ENCODE measurements around the gene IMPA2.
A peak's percentile ranks its signal among the peaks of the same experiment; 100 is the strongest.
"Not testable (repeated sequence)": the region's sequence is repeated elsewhere in the genome, so short reads cannot be mapped to it uniquely, and the experiment has no call there.

Gene IMPA2

GRCh38 chr18:12031181-12031580 lies 49.9 kb downstream of the IMPA2 start:
- DNase-seq, result no peak

- no peak for DNase-seq
These were observed 50.5 kb downstream of the IMPA2 start for GRCh38 chr18:12031846-12032245.

- DNase-seq, result no peak
These were observed 51.7 kb downstream of the IMPA2 start for GRCh38 chr18:12032786-12033642.

DNA sequence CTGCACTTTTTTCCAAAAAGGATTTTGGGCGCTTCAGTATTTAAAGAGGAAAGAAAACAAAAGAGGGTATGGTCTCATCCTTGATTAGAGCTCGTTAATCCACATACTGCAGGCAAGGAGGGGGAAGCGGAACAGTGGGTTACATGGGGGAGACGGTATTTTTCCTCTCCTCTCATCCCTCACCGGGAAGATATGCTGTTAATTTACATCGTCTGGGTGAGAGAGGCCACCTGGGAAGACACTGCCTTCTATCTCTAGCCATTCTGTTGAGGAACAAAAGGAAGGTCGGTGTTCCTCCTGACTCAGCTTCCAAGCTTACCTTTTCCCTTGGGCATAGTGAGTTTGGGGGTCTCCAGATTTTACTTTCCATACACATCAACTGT lies 52.3 kb downstream of the IMPA2 start:
- no peak for DNase-seq

DNA sequence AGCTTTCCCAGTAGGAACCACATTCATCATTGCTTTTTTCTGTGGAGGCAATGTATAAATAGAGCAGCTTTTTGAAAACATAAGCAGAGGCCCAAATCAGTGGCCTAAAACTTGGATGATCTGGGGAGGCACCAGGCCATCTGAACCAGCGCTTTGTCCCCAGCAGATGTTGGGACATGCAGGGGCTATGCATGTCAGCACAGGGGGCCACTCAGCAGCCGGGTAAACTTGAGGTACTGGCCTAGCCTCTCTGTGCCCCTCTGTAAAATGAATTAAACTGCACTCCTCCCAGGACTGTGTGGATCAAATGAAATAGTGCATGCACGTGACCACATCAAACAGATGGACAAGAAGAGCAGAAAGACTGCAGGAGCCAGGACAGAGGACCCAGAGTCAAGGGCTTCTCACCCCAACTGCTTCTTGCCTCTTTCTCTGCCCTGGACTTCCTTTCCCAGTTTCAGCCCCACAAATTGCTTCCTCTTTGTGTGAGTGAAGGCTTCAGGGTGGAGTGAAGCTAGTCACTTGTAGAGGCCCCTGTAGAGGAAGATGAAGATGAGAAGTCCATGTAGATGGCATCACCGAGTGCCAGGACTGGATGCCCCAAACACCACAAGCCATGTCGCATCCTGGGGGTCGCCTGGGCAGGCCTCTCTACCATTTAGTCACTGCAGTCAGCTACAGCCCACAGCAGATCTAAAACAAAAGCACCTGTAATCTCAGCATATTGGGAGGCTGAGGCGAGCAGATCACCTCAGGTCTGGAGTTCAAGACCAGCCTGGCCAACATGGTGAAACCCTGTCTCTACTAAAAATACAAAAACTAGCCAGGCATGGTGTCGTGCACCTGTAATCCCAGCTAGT lies 53.2 kb downstream of the IMPA2 start:
- DNase-seq, result no peak

DNA sequence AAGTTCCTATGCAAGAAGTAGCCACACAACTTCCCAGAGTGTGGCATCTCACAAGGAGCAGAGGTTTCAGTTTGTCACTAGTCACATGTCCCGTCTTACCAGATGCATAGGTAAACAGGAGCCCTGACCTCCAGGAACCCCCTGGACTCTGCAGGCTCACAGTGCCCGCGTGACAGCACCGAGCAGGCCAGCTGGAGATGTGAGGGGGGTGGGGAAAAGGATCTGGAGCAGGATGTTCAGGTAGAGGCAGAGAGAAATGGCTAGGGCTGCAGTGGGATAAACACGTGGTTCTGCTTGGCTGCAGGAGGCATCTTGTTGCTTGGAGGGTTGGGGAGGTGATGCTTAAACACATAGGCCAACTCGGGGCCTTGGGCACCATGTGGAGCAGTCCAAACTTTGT lies 54.2 kb downstream of the IMPA2 start:
- DNase-seq, result no peak

- no peak for DNase-seq
These were observed 55.0 kb downstream of the IMPA2 start for GRCh38 chr18:12036201-12036751.

GRCh38 chr18:12038082-12038638 lies 56.9 kb downstream of the IMPA2 start:
- no peak for DNase-seq

GRCh38 chr18:12038639-12039539 lies 57.6 kb downstream of the IMPA2 start:
- DNase-seq, result peak; percentile 21

- DNase-seq, result not testable (repeated sequence)
These were observed 58.2 kb downstream of the IMPA2 start for GRCh38 chr18:12039540-12039930.

- DNase-seq, result peak; percentile 63
These were observed 60.3 kb downstream of the IMPA2 start for GRCh38 chr18:12041561-12041960.

- no peak for DNase-seq
These were observed 62.5 kb downstream of the IMPA2 start for GRCh38 chr18:12043811-12044210.

DNA sequence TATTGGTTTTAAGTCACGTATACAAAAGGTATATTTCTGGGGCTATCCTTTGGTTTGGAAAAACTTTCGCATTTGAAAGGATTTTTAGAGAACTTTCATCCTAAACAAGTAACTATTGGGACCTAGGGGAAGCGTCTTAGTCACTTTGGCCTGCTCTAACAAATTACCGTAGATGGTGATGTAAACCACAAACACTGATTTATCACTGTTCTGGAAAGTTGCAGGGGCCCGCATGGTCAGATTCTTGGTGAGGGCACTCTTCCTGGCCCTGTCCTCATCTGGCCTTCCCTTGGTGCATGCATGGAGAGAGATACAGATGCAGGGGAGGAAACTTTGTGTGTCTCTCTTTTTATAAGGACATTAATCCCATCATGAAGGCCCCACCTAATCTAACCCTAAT lies 63.3 kb downstream of the IMPA2 start:
- no peak for DNase-seq

DNA sequence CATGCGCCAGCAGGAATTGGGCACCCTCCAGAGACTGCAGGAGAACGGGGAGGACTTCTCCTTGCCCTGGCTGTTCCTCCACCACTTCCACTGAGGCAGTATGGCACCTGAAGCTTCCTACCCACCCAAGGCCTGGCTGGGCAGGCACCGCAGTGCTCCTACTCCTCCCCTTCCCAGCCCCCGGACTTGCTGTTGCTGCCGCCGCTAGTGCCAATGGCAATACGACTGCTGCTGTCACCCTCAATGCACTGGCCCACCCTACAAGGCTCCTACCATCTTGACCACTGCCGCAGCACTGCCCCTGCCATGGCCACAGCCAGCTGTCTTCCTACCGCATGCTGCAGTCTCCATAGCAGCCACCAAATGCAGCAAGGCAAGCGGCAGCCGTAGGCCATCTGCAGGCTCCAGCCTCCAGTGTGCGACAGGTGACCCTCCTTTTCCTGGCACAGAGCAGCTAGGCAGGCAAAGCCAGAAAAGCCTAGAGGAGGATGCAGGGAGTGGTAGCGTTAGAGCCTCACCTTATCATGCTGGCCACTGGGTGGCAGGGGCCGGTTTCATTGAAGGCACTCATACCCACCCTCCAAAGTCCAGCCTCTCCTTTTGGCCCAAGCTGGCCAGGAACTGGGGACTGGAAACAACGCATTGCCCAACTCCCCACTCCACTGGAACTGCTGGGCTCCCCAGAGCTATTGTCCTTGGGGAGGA lies 64.9 kb downstream of the IMPA2 start:
- no peak for DNase-seq

- DNase-seq, result no peak
These were observed 65.5 kb downstream of the IMPA2 start for GRCh38 chr18:12046751-12047335.

DNA sequence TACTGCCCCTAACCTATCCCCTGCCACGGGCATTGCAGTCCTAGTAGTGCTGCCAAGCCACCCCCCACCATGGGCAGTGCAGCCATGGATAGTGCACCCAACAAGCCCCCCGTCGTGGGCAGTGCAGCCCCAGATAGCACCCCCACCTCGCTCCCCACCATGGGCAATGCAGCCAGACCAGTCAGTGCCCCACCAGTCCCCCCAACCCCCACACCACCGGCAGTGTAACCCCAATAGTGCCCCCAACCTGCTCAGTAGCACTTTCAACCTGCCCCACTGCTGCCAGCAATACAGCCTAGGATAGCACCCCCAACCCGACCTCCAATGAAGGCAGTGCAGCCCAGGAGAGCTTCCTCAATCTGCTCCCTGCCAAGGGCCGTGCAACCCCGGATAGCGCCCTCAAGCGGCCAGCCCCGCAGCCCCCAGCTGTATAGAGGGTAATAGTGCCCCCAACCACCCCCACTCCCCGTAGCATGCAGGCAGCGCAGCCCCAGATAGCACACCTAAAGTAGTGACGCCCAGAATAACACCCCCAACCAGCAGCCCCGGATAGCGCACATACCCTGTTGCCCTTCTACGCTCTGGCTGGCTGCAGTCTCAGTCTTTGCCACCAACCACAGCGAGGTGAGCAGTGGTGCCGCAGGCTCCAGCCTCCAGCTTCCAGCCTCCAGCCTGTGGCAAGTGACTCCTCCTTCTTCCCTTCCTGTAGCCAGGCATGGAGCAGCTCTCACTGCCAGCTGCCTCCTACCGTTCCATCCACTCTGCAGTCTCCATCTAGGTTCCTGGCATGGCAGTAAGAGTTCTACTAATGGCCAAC lies 66.9 kb downstream of the IMPA2 start:
- DNase-seq, result no peak

- no peak for DNase-seq
These were observed 67.5 kb downstream of the IMPA2 start for GRCh38 chr18:12048827-12049175.

DNA sequence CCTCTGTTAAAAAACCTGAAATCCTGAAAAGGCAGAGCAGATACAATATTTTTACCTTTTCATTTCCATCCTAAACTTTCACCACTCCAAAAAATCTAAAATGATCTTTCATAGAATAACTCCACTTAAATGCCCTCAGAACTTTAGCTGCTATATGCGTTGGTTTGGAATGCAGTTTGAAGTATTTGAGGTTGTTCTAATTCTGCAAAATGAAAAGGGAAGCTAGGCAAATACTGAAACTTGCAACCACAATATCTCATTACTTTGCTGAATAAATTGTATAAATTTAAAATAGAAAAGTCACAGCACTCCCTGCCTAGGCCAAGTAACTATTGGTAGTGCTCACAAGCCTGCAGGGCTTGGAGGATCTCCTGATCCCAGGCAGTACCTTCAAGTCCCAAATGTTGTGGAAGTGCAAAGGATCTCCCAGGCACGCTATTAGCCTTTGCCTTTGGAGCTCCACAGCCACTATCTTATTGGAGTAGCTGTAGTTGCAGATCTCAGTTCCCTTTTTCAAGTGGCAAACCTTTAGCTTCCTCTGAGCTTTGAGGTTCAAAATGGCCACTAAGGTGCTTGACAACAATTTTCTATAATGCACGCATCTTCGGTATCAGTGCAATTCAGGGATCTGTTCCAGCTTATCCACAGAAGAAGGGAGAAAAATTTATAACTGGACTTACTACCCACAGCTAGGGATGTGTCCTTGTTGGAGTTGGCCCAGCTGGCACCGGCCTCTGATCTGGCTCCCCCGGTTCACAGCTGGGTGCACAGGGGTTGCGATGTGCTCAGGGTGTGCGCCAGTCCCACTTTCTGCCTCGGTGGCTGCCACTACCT lies 68.9 kb downstream of the IMPA2 start:
- no peak for DNase-seq

DNA sequence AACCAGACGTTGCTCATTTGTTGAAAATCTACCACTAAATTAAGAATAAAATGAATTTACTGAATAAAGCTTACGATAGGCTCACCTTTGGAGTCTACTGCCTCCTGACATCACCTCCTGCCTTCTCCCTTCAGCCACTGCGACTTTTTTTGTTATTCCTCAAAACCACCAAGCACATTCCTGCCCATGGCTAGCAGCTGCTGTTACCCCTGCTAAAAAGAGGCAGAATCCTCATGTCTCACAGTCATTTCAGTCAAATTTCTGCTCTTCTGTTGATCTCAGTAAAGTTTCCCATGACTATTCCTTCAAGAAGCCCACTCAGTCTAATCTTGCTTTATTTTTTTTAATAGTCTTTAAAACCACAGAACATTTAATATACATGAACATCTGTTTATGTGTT lies 71.6 kb downstream of the IMPA2 start:
- DNase-seq, result no peak

- DNase-seq, result no peak
These were observed 72.0 kb downstream of the IMPA2 start for GRCh38 chr18:12053289-12053688.

All from amniotic stem cell (primary cell).